ENCODE results near the gene GABBR2. TPM values are rescaled to one million over a fixed set of nuclear protein-coding genes. Genes with fewer than 3 reads are reported as not detected.

Gene GABBR2
- total and polyA plus RNA-seq, 9 of the 15 experiments (the other 6 are each of a cell fraction or from before 2014, with no cell fraction given) = 0.15 to 1.9 (median 0.32) TPM

DNA sequence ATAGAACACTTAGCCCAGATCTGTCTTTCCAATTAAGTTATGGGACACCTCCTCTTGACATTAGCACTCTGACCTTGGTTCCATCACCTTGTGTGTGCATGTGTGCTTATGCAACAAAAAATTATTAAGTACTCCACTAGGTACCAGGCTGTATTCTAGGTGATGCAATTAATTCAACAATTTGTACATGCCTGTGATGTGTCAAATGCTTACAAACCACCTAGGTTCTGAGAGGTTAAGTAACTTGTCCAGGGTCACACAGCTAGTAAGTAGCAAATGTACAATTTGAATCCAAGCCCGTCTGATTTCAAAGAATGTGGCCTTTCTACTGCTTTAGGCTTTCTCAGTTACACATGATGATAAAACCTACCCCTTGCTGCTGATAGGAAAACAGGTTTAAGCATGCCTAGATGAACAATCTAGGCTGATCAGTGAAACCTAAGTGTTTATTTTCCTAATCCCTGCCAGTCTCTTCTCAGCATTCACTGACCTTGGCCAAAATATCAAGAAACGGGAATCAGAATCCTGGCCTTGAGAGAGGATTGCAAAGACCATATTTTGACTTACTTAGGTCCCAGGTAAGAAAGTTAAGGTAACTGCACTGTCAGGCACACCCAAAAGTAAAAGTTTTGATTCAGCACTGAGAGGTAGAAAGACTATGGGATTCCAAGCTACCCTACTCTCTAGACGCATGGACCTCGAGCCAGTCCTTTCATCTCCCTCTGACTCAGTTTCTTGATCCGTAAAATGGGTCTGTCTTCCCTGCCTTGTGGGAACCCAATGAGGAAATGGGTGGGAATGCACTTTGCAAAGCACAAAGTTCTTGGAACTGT lies 454.3 kb downstream of the GABBR2 start:
- Histone ChIP-seq H3K4me1 (replicated peaks in 1 of 2; ENCODE audit: control insufficient read depth in 2 of 2, insufficient read depth in 2 of 2, low read length in 2 of 2) (peaks cover 28 to 42% of the 10 kb centered on the region in 2 experiments), H3K79me2 (ENCODE audit: control insufficient read depth, insufficient read depth, low read length) (peaks cover 24% of the 10 kb centered on the region), H3K27me3 (ENCODE audit: control insufficient read depth in 2 of 2, insufficient read depth in 2 of 2, low read length in 2 of 2) (no peaks in the 10 kb centered on the region), H3K9ac (ENCODE audit: insufficient read depth in 1 of 2, low read depth in 2 of 2, low read length in 2 of 2) (peak overlapping the region; percentile 78 to 99; a peak in 3 of 4 replicates), H2AFZ (ENCODE audit: low read depth, low read length) (peak overlapping the region; percentile 96), H3K9me3 (replicated peaks; ENCODE audit: control insufficient read depth, insufficient read depth, low read depth, low read length) (no peaks in the 10 kb centered on the region), H3K9me1 (ENCODE audit: control insufficient read depth, insufficient read depth, low read length) (no peaks in the 10 kb centered on the region), H3K27ac (ENCODE audit: extremely low read depth, low read depth, low read length) (no peak overlapping the region), H3K36me3 (ENCODE audit: control insufficient read depth, insufficient read depth, low read length) (peaks cover 12% of the 10 kb centered on the region; the same call in 2 of the 3 replicates), H3K4me2 (ENCODE audit: insufficient read depth, low read length) (peak overlapping the region; percentile 91), H3K4me3 (peak overlapping the region; percentile 73), H4K20me1 (replicated peaks; ENCODE audit: control insufficient read depth, insufficient read depth, low read length) (no peaks in the 10 kb centered on the region)
- POLR2A ChIA-PET = interaction anchor here (0.6 to 2.8 kb wide), 7 partner anchors 13 to 821 kb away, joined by 3 to 21 read pairs (median 5); no protein-coding TSS in a partner anchor
- CTCF ChIA-PET (ENCODE audit: low intra/inter-chr PET ratio) = interaction anchor here (1.0 kb wide), 1 partner anchor 10 kb away, joined by 3 read pairs; no protein-coding TSS in a partner anchor
- in situ Hi-C loops (cut with MboI) = loop anchor here (25.0 kb wide), 1 partner anchor 342 kb away; the partner anchor contains the start of gene TRMO
- intact Hi-C loops (cut with micrococcal nuclease) = loop anchor here (1.0 to 5.0 kb wide), 2 partner anchors 29 to 272 kb away; partner anchors contain the start of gene ANP32B
- DNase-seq (ENCODE audit: extremely low read depth in 1 of 4, low spot score in 3 of 4) (no peak), FAIRE-seq (no peak), ATAC-seq (no peak)
- BruUV-seq (replicated peaks) = no TSS peak
- 20% methylated on average over 5 of the region's 5 CpGs for WGBS (ENCODE audit: insufficient coverage, low coverage, missing lambda C conversion rate)
- TF ChIP-seq BRF1 (IDR thresholded peaks at IDR 0.05; ENCODE audit: borderline replicate concordance, extremely low read depth, insufficient read length) (no peak), ARHGAP35 (IDR thresholded peaks at IDR 0.05; ENCODE audit: partially characterized antibody) (no peak), ZNF639 (CRISPR knock-in tag; conservative IDR thresholded peaks at IDR 0.05 in 1 of 2, IDR thresholded peaks at IDR 0.05 in 1 of 2) (no peak), NFIC (IDR thresholded peaks at IDR 0.05) (no peak), E2F8 (IDR thresholded peaks at IDR 0.05; ENCODE audit: low read depth, partially characterized antibody) (no peak), ATF3 (IDR thresholded peaks at IDR 0.05) (peak; percentile 18; the same call in 1 of the 2 replicates), ATF3 (CRISPR knock-in tag; conservative IDR thresholded peaks at IDR 0.05) (peak; percentile 46; the same call in 1 of the 2 replicates), ZNF551 (CRISPR knock-in tag; IDR thresholded peaks at IDR 0.05) (no peak), ZNF124 (CRISPR knock-in tag; IDR thresholded peaks at IDR 0.05) (no peak), CBX3 (IDR thresholded peaks at IDR 0.05; ENCODE audit: borderline replicate concordance in 1 of 2, low read length in 2 of 2) (peak in 1 of 2 experiments; percentile 55; a peak in 1 of 3 replicates), PTBP1 (IDR thresholded peaks at IDR 0.05; ENCODE audit: low read depth, low read length) (peak; percentile 94)
- TF ChIP-seq, protein P1, sequence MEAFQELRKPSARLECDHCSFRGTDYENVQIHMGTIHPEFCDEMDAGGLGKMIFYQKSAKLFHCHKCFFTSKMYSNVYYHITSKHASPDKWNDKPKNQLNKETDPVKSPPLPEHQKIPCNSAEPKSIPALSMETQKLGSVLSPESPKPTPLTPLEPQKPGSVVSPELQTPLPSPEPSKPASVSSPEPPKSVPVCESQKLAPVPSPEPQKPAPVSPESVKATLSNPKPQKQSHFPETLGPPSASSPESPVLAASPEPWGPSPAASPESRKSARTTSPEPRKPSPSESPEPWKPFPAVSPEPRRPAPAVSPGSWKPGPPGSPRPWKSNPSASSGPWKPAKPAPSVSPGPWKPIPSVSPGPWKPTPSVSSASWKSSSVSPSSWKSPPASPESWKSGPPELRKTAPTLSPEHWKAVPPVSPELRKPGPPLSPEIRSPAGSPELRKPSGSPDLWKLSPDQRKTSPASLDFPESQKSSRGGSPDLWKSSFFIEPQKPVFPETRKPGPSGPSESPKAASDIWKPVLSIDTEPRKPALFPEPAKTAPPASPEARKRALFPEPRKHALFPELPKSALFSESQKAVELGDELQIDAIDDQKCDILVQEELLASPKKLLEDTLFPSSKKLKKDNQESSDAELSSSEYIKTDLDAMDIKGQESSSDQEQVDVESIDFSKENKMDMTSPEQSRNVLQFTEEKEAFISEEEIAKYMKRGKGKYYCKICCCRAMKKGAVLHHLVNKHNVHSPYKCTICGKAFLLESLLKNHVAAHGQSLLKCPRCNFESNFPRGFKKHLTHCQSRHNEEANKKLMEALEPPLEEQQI (IDR thresholded peaks at IDR 0.05) = no peak

Data from K562 (cell line).